Measurements from ENCODE around the gene ADPRS. TPM values are rescaled to one million over a fixed set of nuclear protein-coding genes. Genes with fewer than 3 reads are reported as not detected.

The ADPRS gene
- total RNA-seq, 1 donor from 2014 or later: 28.7 TPM

DNA sequence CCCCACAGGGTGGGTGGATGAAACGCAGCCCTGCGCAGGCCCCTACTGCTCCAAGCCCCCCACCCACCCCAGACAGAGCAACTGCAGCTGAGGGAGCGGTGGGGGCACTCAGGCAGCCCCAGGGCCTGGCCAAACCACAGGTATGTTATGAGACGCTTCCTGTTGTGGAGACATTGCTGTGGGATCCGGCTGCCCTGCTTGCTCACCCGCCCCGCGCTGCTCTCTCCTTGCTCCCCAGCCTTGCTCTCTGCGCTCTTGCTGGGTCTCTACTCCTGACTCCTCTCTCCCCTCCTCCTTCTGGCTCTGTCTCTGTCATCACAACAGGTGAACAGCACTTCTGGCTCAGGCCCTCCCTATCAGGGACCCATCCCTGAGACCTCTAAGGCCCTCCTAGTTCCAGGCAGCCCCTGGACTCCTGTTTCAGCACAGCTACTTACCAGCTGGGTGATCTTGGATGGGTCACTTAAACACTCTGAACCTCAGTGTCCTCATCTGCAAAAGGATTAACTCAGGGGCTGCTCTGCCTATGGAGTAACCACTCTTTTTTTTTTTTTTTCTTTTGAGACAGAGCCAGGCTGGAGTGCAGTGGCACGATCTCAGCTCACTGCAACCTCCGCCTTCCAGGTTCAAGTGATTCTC lies 20.5 kb downstream of the ADPRS start:
- H3K4me3 ChIP-seq (ENCODE audit: insufficient read depth, low read depth, low read length): peak overlapping the region; percentile 40
- FAIRE-seq (peak; percentile 55), DNase-seq (ENCODE audit: low read depth) (peak; percentile 84)
- H3K36me3 ChIP-seq (ENCODE audit: insufficient read depth, low read length): no peaks in the 10 kb centered on the region
- no peaks in the 10 kb centered on the region for H3K9me3 ChIP-seq (ENCODE audit: insufficient read depth, low read depth, low read length)
- no peaks in the 10 kb centered on the region for H3K79me2 ChIP-seq (ENCODE audit: insufficient read depth, low read length)
- peak overlapping the region; percentile 64 for H3K9ac ChIP-seq (ENCODE audit: low read length)
- peak overlapping the region; percentile 70 for H3K27ac ChIP-seq (ENCODE audit: low read depth, low read length)
- H3K36me3 Mint-ChIP-seq (ENCODE audit: low read depth, unreplicated experiment): peaks cover 3% of the 10 kb centered on the region
- TF ChIP-seq, protein P1, sequence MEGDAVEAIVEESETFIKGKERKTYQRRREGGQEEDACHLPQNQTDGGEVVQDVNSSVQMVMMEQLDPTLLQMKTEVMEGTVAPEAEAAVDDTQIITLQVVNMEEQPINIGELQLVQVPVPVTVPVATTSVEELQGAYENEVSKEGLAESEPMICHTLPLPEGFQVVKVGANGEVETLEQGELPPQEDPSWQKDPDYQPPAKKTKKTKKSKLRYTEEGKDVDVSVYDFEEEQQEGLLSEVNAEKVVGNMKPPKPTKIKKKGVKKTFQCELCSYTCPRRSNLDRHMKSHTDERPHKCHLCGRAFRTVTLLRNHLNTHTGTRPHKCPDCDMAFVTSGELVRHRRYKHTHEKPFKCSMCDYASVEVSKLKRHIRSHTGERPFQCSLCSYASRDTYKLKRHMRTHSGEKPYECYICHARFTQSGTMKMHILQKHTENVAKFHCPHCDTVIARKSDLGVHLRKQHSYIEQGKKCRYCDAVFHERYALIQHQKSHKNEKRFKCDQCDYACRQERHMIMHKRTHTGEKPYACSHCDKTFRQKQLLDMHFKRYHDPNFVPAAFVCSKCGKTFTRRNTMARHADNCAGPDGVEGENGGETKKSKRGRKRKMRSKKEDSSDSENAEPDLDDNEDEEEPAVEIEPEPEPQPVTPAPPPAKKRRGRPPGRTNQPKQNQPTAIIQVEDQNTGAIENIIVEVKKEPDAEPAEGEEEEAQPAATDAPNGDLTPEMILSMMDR (IDR thresholded peaks at IDR 0.05; ENCODE audit: insufficient read depth, low read depth, low read length): no peak
- TF ChIP-seq EZH2 (IDR thresholded peaks at IDR 0.05; ENCODE audit: insufficient read depth, low read length): no peak
- H2AFZ ChIP-seq (ENCODE audit: low read depth, low read length): peak overlapping the region; percentile 74
- peaks cover 23% of the 10 kb centered on the region for H3K4me1 ChIP-seq (ENCODE audit: insufficient read depth, low read length)
- peak overlapping the region; percentile 81 for H3K4me2 ChIP-seq (ENCODE audit: low read length)
- no peaks in the 10 kb centered on the region for H3K27me3 ChIP-seq (ENCODE audit: insufficient read depth, low read length)
- peak overlapping the region; percentile 99 for H3K27ac Mint-ChIP-seq (ENCODE audit: unreplicated experiment)
- no peaks in the 10 kb centered on the region for H4K20me1 ChIP-seq (ENCODE audit: insufficient read depth, low read length)
- peaks cover 1% of the 10 kb centered on the region for H3K9me3 Mint-ChIP-seq (ENCODE audit: unreplicated experiment)
- peak overlapping the region; percentile 74 for H3K4me3 Mint-ChIP-seq (ENCODE audit: unreplicated experiment)
- H3K27me3 Mint-ChIP-seq (ENCODE audit: low read depth, unreplicated experiment): peaks cover 15% of the 10 kb centered on the region
- H3K4me1 Mint-ChIP-seq (ENCODE audit: low read depth, unreplicated experiment): peaks cover 30% of the 10 kb centered on the region

GRCh38 chr1:36111151-36111550 lies 22.5 kb downstream of the ADPRS start:
- H3K36me3 ChIP-seq (ENCODE audit: insufficient read depth, low read length): no peaks in the 10 kb centered on the region
- H3K4me2 ChIP-seq (ENCODE audit: low read length): no peak overlapping the region
- no peaks in the 10 kb centered on the region for H3K27me3 ChIP-seq (ENCODE audit: insufficient read depth, low read length)
- H3K27ac Mint-ChIP-seq (ENCODE audit: unreplicated experiment): peak overlapping the region; percentile 53
- no peak overlapping the region for H3K9ac ChIP-seq (ENCODE audit: low read length)
- H3K27me3 Mint-ChIP-seq (ENCODE audit: low read depth, unreplicated experiment): peaks cover 15% of the 10 kb centered on the region
- no peak for FAIRE-seq
- H4K20me1 ChIP-seq (ENCODE audit: insufficient read depth, low read length): no peaks in the 10 kb centered on the region
- no peak overlapping the region for H3K27ac ChIP-seq (ENCODE audit: low read depth, low read length)
- no peak overlapping the region for H2AFZ ChIP-seq (ENCODE audit: low read depth, low read length)
- H3K36me3 Mint-ChIP-seq (ENCODE audit: low read depth, unreplicated experiment): peaks cover 3% of the 10 kb centered on the region
- H3K4me3 ChIP-seq (ENCODE audit: insufficient read depth, low read depth, low read length): no peak overlapping the region
- H3K9me3 ChIP-seq (ENCODE audit: insufficient read depth, low read depth, low read length): no peaks in the 10 kb centered on the region
- no peak for TF ChIP-seq EZH2 (IDR thresholded peaks at IDR 0.05; ENCODE audit: insufficient read depth, low read length)
- TF ChIP-seq, protein P1 (IDR thresholded peaks at IDR 0.05; ENCODE audit: insufficient read depth, low read depth, low read length): no peak
- peaks cover 1% of the 10 kb centered on the region for H3K9me3 Mint-ChIP-seq (ENCODE audit: unreplicated experiment)
- H3K4me3 Mint-ChIP-seq (ENCODE audit: unreplicated experiment): peak overlapping the region; percentile 68
- H3K79me2 ChIP-seq (ENCODE audit: insufficient read depth, low read length): no peaks in the 10 kb centered on the region
- peaks cover 33% of the 10 kb centered on the region for H3K4me1 Mint-ChIP-seq (ENCODE audit: low read depth, unreplicated experiment)
- peaks cover 42% of the 10 kb centered on the region for H3K4me1 ChIP-seq (ENCODE audit: insufficient read depth, low read length)
- DNase-seq (ENCODE audit: low read depth): no peak

DNA sequence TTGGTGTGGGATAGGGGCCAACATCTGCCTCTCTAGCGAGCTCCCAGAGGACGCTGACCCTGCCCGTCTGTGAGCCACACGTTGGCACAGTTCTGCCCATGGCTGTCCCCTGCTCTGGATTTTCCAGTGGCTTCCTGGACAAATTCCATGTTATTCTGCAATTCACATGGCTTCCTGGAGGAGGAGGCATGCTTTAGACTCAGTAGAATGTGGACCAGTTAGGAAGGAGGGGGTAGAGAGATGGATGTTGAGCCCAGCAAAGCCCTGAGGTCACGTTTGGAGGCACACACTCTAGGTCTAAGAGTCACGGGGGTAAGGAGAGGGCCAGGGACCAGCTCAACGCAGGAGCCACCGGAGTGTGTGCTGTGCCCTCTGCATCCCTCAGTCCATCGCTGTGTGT lies 24.1 kb downstream of the ADPRS start:
- peaks cover 1% of the 10 kb centered on the region for H3K9me3 Mint-ChIP-seq (ENCODE audit: unreplicated experiment)
- H3K4me1 Mint-ChIP-seq (ENCODE audit: low read depth, unreplicated experiment): peaks cover 44% of the 10 kb centered on the region
- Histone ChIP-seq H3K79me2 (ENCODE audit: insufficient read depth, low read length) (no peaks in the 10 kb centered on the region), H3K9me3 (ENCODE audit: insufficient read depth, low read depth, low read length) (no peaks in the 10 kb centered on the region), H3K27me3 (ENCODE audit: insufficient read depth, low read length) (no peaks in the 10 kb centered on the region), H3K27ac (ENCODE audit: low read depth, low read length) (no peak overlapping the region), H3K9ac (ENCODE audit: low read length) (no peak overlapping the region), H3K4me1 (ENCODE audit: insufficient read depth, low read length) (peaks cover 45% of the 10 kb centered on the region), H3K4me3 (ENCODE audit: insufficient read depth, low read depth, low read length) (no peak overlapping the region), H3K36me3 (ENCODE audit: insufficient read depth, low read length) (no peaks in the 10 kb centered on the region), H3K4me2 (ENCODE audit: low read length) (no peak overlapping the region), H2AFZ (ENCODE audit: low read depth, low read length) (no peak overlapping the region), H4K20me1 (ENCODE audit: insufficient read depth, low read length) (no peaks in the 10 kb centered on the region)
- no peak for FAIRE-seq
- H3K27ac Mint-ChIP-seq (ENCODE audit: unreplicated experiment): no peak overlapping the region
- DNase-seq (ENCODE audit: low read depth): no peak
- peaks cover 3% of the 10 kb centered on the region for H3K36me3 Mint-ChIP-seq (ENCODE audit: low read depth, unreplicated experiment)
- no peak for TF ChIP-seq EZH2 (IDR thresholded peaks at IDR 0.05; ENCODE audit: insufficient read depth, low read length)
- TF ChIP-seq, protein P1 (IDR thresholded peaks at IDR 0.05; ENCODE audit: insufficient read depth, low read depth, low read length): no peak
- H3K4me3 Mint-ChIP-seq (ENCODE audit: unreplicated experiment): no peak overlapping the region
- H3K27me3 Mint-ChIP-seq (ENCODE audit: low read depth, unreplicated experiment): peaks cover 14% of the 10 kb centered on the region

All from astrocyte (in vitro differentiated cells and primary cell).